ENCODE results near the gene DNAJC18.

Gene DNAJC18

DNA sequence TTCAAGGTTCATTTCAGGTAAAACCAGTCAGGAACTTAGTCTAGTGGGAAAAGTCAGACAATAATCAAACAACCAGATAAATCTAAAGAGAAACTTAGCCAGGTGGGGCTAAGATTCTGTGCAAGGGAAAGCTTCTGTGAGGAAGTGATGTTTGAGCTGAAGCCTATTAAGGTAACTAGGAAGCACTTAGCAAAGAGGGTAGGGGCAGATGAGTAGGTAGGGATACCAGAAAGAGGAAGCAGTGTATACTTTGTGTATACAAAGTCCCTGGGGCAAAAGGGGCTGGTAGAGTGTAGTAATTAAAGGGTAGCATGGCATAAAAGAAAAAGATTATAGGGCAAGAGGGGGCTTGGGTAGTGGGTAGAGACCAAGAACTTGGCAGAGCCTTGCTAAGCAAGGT is 31.8 kb downstream of the DNAJC18 start:
- no peak for TF ChIP-seq CTCF (IDR thresholded peaks at IDR 0.05; ENCODE audit: insufficient read depth, low read depth, low read length, missing control alignments)
- H3K4me3 ChIP-seq (ENCODE audit: low read length) = no peak overlapping the region
- DNase-seq (ENCODE audit: low read depth) = no peak

GRCh38 chr5:139406963-139407362 is 32.4 kb downstream of the DNAJC18 start:
- DNase-seq (ENCODE audit: low read depth) = no peak
- no peak overlapping the region for H3K4me3 ChIP-seq (ENCODE audit: low read length)
- TF ChIP-seq CTCF (IDR thresholded peaks at IDR 0.05; ENCODE audit: insufficient read depth, low read depth, low read length, missing control alignments) = no peak

DNA sequence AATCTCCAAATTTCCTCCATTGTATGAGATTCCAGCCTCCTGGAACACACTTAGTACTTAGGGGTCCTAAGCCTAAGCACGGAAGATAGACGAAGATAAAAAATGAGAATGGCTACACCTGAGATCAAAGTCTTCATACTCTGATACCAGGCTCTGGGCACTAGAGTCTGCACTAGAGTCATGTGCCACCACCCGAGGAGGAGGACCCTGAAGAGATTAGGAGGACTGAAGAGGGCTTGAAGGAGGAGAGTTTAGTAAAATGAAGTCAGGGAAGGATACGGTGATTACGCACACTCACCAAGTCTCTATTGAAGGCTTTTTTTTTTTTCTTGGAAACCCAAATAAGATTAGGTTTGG is 34.9 kb downstream of the DNAJC18 start:
- no peak for DNase-seq (ENCODE audit: low read depth)
- H3K4me3 ChIP-seq (ENCODE audit: low read length) = peak overlapping the region; percentile 69
- TF ChIP-seq CTCF (IDR thresholded peaks at IDR 0.05; ENCODE audit: insufficient read depth, low read depth, low read length, missing control alignments) = no peak

GRCh38 chr5:139403787-139404483 is 35.4 kb downstream of the DNAJC18 start, which contains the start of gene SPATA24:
SPATA24 (minus strand) TSS chr5:139404089; CDS start chr5:139404060, 29 bp downstream.
- DNase-seq (ENCODE audit: low read depth) = peak; percentile 96
- no peak for TF ChIP-seq CTCF (IDR thresholded peaks at IDR 0.05; ENCODE audit: insufficient read depth, low read depth, low read length, missing control alignments)
- H3K4me3 ChIP-seq (ENCODE audit: low read length) = peak within 1 kb of the TSS; percentile 69

DNA sequence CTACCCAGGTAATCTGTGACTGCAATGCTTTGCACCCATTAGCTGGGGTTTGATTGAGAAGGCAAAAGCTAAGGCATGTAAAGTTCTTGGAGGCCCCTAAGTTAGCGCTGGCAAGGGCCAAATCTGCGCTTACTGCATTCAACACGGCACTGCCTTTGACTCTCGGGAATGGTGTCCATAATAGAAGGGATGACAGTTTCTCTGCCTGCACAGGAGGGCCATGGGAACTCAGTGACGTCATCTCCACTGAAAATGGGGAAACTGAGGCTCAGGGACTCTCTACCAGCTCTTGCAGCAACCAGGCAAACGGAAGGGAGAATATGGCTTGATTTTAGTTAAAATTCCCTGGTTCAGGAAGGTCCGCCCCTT is 35.9 kb downstream of the DNAJC18 start:
- no peak for DNase-seq (ENCODE audit: low read depth)
- TF ChIP-seq CTCF (IDR thresholded peaks at IDR 0.05; ENCODE audit: insufficient read depth, low read depth, low read length, missing control alignments) = no peak
- H3K4me3 ChIP-seq (ENCODE audit: low read length) = peak overlapping the region; percentile 69

DNA sequence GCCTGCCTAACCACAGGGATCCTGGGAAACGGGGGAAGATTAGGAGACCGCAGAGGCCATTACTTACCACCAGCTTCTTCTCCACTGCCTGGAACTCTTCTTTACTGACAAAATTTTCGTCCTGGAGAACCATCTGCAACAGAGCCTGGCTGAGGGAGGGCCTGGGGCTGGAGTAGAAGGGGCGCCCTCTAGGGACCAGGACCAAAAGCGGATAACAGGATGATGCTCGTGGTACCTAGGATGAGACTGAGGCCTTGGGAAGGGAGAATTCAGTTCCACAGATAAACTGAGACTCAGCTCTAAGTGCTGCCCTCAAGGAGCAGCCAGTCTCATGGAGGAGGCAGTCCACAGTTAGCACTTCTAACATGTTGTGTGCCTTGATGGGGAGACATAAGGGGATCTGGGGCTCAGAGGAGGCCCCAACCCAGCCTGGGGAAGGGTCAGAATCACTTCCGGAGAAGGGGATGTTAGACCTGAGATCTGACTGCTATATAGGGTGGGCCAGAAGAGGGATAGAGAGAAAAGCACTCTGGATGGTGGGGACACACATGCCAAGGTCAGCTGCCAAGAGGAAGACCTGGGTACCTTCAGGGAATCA is 36.7 kb downstream of the DNAJC18 start:
- peak; percentile 34 for DNase-seq (ENCODE audit: low read depth)
- TF ChIP-seq CTCF (IDR thresholded peaks at IDR 0.05; ENCODE audit: insufficient read depth, low read depth, low read length, missing control alignments) = peak; percentile 40
- H3K4me3 ChIP-seq (ENCODE audit: low read length) = no peak overlapping the region

GRCh38 chr5:139401546-139401945 is 37.8 kb downstream of the DNAJC18 start:
- no peak for TF ChIP-seq CTCF (IDR thresholded peaks at IDR 0.05; ENCODE audit: insufficient read depth, low read depth, low read length, missing control alignments)

More at GRCh38 chr5:139401546-139401945, 37.8 kb downstream of the DNAJC18 start:
- H3K4me3 ChIP-seq (ENCODE audit: low read length) = no peak overlapping the region
- DNase-seq (ENCODE audit: low read depth) = no peak
